ENCODE measurements around the gene CDYL.
A peak's percentile ranks its signal among the peaks of the same experiment; 100 is the strongest.

The CDYL gene

DNA sequence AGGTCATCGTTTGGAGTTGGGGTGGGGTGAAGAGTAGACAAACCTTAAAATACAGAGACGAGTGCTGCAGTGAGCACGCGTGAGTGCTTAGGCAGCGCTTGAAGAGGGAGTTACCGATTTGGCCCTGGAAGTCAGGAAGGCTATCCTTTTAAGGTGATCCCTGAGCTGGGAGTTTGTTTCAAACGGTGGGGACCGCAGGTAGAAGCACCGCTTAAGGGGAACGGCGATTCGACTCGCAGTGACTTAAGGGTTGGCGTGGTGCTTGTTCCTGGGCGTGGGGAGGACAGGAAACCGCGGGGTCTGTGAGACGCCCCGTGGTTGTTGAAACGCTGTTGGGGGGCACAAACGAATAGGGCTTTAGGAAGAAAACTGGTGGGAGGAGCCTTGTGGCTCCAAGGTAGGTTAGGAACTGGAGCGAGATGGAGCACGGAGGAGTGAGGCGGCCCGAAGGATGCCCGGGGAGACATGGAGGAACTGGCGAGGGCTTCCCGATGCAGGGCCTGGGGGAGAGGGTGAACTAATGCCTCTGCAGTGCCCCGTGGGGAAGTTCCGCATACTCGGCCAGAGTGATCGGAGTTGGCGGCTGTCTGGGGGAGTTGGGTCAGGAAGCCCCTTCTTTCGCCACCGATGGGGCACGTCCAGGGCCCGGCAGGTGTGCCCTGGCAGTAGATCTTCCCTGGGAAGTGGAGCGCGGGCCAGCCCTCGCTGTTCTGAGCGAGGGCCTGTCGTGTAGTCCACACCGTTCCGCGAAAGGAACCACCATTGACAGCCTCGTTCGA, 1.3 kb upstream of the CDYL start:
- DNase-seq (ENCODE audit: low spot score): no peak

DNA sequence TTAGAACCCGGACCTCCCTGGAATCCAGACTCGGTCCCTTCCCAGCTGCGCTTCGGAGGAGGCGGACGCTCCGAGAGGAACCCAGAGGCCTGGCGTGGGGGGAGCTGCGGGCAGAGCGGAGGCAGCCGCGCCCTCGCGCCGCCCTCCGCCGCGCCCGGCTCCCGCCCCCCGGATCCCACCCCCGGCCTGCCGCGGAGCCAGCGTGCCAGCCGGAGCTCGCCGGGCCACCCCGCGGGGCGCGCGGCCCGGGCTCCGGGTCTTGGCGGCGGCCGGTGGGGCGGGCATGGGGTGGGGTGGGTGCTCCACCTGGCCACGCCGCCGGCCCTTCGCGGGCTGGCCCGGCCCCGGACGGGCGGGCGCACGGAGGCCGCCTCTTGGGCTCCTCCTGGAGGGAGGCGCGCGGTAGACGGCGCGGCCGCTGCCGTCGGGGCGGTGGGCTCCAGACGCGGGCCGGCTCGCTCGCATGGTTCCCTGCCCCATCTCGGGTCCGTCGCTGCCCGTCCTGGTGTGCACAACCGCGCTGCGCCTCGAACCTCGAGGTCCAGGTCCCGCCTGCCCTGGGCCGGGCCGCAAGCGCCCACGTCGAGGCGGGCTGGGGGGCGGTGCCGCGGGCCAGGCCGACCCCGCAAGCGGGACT, 592 bp upstream of the CDYL start:
- DNase-seq (ENCODE audit: low spot score): peak; percentile 90

DNA sequence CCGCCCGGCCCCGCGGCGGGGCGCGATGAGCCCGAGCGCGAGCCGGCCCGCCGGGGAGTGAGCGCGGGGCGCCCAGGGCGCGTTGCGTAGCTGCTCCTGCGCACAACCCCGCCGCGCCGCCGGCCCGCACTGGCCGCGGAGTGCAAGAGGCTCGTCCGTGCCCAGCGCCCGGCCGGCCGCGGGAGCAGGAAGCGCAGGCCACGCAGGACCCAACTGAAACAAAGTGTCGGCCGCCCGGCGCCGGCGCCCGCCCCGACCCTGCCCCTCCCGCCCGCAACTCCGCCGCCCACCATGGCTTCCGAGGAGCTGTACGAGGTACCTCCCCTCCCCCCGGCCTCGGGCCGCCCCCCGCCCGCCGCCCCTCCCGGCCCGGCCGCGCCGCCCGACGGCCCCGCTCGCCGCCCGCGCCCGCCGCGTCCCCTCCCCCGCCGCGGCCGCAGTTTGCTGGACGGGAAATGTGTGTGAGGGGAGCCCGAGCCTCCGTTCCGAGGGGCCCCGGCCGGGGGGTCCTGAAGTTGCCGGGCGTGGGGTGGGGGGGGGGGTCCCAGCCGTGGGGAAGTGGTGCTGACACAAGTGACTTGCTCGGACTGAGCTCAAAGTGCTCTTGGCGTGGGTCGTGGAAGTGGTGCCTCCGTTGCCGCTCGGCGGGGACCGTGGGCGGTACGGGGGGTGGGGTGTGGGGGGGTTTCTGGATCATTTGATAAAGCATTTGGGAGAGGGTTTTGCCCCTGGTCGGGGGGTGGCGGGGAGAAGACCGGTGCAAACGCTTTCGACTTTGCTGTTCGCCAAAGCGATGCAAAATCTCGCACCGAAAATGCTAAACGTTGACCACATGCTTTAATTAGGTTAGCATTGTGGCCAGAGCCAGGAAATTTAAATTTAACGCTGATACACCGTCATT, 539 bp downstream of the CDYL start:
- peak; percentile 80 for DNase-seq (ENCODE audit: low spot score)

DNA sequence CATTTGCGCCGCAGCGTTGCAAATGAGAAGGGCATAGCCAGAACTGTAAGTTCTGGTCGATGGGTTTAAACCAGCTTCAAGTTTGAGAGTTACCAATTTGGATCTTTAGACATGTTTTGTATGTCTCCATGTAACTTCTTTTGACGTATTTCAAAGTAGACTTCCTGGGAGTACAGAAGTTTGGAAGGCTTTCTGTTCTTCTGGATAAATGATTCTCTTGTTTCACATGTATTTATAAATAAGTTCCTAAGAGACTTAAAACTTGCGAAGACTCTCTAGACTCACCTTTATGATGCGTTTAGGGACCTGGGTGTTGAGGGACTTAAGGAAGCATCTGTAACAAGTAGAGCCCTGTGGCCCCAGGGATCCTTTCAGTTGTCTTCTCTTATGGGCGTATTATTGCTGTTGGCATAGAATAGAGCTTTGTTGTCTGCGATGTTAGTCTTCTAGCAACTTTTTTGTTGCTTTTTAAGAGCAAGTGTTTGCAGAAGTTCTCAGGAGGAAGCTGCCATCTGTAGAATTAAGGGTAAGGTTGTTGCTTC, 1.3 kb downstream of the CDYL start:
- DNase-seq (ENCODE audit: low spot score): no peak

DNA sequence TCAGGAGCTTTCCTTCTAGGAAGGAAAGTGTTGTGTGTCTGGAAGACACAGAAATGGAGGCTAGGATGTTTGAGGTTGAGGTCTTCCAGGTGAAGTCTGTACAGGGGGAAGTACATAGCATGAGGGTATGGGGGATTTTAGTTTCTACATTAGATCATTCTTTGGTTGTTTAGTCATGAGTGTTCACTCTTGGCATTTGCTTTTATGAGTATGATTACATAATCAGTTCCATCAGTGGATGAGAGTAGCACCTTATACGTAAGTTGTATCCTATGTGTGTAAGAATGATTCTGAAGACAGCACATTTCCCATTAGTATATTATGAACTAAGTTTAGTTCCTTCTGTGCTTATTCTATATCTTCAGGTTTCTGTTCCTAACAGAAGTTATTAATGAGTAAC, 1.9 kb downstream of the CDYL start:
- no peak for DNase-seq (ENCODE audit: low spot score)

DNA sequence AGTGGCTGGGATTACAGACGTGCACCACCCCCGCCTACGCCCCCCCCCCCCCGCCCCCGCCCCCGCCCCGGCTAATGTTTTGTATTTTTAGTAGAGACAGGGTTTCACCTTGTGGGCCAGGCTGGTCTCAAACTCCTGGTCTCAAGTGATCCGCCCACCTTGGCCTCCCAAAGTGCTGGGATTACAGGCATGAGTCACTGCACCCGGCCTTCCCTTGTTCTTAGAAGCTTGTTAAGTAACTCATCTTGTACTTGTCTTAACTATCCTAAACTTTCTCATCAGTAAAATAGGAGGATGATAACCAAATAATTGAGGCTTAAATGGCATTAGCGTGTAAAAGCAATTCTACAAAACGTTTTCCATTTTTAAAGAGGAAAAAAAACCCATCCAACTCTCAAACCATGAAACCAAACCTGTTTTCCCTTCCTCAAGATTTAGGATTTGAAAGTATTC, 4.2 kb downstream of the CDYL start:
- no peak for DNase-seq (ENCODE audit: low spot score)

DNA sequence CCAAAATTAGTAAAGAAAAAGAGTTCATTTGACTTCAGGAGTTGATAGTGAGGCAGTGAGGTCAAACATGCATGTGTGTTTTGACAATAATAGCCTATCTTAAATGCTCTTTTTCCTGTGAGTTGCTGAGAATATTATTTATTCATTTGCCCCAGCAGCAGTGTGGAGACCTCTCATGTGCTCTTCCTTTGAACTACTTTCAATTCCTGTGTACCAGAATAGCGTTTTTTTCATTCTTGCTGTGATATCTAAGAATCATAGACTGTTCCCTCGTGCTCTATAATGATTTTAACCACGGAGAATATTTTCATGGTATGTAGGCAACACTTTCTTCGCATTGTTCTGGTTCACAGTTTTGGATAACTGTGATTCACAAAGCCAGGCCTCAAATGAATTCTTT, 5.2 kb downstream of the CDYL start:
- DNase-seq (ENCODE audit: low spot score): no peak

DNA sequence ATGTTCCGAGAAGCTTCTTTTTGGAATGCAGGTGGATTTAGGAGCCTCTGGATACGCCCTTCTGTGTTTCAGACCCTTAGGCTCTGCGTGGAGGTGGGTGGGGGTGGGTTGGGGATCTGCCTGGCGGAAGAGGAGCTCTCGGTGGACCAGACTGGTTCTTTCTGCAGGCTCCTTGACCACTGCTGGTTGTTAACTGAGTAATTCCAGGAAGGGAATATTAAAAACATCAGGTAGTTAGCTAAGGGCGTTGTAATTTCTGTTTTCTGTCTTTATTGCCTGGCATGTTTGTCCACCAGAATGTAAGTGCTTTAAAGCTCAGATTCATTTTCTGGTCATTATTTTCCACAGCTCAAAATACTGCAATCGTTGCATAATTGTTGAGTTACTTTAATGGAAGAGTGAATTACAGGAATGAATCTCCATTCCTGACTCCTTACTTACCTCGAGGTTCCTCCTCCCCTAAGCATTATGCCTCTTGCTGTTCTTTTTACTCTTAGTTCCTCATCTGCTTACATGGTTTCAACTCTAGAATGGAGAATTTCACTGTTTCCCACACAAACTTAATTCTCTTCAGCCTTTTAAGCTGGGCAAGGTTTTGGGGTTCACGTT, 5.9 kb downstream of the CDYL start:
- no peak for DNase-seq (ENCODE audit: low spot score)

DNA sequence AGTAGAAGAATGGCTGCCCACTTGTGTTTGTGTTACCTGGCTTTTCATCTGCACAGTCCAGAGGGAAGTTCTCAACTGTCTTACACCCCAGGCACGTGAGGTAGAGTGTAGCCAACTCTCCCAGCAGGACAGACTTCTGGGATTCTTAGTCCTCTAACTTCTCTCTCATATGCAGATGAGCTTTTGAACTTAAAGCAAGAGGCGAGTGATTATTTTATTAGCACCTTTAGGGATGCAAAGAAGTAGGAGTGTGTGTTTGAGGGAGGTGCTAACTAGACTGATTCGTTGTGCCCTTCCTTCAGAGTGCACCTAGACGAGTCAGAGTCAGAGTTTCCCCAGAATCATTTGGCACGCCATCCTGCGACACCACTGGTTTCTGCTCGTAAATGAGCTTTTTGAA, 10.8 kb downstream of the CDYL start:
- DNase-seq (ENCODE audit: low spot score): no peak

DNA sequence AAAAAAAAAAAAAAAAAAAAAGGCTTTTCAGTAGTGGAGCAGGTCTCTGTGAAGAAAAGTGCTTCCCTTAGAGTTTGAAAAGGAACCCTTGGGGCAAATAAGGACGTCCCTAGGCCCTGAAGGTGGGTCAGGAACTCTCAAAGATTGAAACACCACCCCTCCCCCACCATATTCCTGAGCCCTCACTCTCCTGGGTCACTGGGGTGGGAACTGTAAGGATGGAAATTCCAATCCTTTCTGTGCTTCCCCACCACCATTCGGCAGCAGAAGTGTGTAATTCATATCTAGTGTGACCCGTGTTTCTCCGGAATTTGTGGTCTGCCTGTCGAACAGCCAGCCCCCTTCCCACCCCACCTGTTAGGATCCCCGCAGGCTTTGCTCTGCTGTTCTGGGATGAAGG, 12.3 kb downstream of the CDYL start:
- DNase-seq (ENCODE audit: low spot score): no peak

DNA sequence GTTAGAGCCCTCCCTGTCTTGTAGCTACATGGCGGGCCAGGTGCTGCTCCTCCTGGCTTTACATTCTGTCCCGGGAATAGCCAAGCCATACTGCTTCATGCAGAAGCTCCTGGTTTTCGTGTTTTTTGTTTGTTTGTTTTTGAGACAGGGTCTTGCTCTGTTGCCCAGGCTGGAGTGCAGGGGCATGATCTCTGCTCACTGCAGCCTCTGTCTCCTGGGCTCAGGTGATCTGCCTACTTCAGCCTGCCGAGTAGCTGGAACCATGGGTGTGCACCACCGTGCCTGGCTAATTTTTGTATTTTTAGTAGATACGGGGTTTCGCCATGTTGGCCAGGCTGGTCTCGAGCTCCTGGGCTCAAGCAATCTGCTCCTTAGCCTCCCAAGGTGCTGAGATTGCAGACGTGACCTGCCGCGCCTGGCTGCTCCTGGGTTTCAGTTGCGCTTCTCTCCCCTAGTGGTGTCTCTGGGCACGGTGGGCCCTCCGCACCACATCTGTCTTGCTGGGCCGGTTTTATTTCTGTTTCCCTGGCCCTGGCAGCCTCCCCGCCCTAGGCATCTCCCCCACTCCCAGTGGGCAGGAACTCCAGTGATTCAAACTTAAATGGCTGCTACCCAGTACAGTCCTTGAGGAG, 12.9 kb downstream of the CDYL start:
- DNase-seq (ENCODE audit: low spot score): no peak

DNA sequence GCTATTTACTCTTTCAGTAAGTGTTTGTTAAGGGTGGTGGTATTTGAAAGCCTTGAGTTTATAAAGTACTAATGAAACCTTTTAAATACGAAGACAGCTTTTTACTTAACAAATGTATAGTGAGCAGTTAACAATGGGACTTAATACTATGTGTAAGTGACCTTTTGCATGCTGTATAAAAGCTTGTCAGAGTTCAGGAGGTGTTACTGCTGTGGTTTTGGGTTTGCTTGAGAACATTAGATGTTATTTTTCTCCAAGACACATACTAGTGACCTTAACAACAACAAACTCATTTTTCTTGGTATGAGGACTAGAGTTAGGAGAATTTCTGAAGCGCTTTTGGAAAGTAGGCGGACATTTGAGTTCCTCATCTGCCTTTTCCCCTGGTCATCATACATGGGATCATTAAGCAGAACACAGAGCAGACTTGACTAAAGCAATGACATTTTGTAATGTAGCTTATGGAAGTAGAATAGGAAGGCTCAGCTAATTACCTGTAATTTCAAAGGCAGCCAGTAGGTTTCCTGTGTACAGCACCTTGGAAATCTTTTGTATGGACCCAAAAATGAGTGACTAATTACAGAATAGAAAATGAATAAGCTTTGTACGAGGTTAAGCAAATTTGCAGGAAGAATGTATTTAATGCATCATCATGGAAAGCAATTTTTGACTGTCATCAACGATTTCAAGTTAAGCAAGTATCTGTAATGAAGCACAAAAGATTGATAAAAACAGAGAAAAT, 14.1 kb downstream of the CDYL start:
- no peak for DNase-seq (ENCODE audit: low spot score)

DNA sequence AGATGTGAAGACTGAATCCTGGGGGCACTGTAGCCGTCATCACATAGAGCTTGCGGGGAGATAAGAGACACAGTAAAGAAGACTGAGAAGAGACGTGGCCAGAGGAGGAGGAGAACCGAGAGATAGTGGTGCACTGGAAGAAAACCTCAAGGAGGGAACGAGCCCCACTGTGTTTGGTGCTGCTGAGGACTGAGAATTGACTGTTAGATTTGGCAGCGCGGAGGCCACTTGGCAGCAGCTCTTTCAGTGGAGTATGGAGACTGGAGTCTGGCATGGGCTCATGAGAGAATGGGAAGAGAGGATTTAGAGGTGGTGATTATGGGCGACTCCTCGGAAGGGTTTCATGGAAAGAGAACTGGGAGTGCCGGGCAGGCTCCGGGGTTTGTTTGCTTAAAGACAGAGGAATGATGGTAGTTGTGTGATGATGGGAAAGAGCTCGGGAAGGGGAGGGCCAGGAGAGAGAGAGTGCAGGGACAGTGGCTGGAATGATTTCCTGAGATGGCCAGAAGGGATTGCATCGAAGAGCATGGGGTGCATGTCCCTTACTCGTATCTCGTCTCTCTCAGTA, 18.0 kb downstream of the CDYL start:
- DNase-seq (ENCODE audit: low spot score): no peak

DNA sequence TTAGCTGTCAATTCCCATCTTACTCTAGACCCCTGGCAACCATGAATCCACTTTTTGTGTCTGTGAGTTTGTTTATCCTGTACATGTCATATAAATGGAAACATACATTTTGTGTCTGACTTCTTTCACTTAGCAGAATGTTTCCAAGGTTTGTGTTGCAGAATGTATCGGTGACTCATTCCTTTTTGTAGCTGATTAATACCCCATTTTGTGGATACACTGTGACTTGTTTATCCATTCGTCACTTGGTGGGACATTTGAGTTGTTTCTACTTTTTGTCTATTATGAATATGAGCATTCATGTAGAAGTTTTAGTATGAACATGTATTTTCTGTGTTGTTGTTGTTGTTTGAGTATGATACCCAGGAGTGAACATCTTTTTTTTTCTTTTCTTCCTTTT, 21.4 kb downstream of the CDYL start:
- no peak for DNase-seq (ENCODE audit: low spot score)

DNA sequence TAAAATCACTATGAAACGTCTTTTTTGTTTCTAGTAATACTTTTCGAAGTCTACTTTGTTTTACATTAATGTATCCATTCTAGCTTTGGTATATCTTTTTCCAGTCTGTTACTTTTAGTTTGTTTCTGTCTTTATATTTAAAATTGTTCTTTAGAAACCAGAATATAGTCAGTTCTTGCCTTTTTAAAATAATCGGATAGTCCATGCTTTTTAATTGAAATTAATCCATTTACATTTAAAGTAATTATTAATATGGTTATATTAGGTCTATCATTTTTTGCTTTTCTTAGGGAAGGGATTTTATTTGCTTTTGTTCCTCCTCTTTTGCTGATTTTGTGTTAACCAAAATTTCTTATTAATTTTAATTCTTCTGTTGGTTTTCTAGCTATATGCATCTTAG, 23.7 kb downstream of the CDYL start:
- no peak for DNase-seq (ENCODE audit: low spot score)

DNA sequence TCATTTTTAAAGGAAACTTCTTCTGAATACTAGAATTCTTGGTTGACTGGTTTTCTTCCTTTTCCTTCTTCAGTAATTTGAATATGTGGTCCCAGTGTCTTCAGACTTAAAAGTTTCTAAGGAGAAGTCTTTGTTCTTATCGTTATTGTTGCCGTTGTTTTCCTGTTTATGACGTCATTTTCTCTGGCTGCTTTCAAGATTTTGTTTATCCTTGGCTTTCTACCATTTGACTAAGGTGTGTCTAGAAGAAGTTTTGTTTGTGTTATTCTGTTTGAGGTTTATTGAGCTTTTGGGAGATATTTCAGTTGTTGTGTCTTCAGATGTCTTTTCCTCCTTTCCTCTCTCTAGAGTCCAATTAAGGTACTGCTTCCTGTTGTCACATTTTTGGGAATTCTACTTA, 24.5 kb downstream of the CDYL start:
- no peak for DNase-seq (ENCODE audit: low spot score)

DNA sequence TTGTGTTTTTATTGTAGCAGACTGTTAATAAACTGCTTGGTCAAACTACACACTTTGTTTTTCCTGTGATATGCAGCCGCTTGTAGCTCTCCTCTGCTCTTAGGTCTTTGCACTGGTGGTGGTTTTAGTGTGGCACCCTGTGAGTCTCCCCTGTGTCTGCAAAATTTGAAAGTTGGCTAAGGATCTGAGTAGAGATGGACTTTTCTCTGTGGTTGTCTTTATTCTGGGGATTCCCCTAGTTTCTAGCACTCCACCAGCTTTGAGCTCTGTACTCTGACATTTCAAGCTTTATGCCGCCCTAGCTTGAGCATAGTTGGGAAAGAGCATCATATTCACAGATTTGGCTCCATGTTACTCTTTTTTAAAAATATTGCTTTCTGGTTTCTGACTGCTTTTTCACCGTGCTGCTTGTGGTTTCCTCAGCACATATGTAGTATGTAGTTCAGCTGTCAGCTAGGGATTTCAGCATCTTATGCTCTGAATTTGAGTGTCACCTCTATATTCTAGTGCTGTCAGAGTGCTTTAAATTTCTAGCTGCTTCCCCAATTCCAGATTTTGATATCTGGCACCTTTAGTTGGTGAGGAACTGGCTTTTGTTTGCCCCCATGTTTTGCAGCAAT, 25.4 kb downstream of the CDYL start:
- no peak for DNase-seq (ENCODE audit: low spot score)

DNA sequence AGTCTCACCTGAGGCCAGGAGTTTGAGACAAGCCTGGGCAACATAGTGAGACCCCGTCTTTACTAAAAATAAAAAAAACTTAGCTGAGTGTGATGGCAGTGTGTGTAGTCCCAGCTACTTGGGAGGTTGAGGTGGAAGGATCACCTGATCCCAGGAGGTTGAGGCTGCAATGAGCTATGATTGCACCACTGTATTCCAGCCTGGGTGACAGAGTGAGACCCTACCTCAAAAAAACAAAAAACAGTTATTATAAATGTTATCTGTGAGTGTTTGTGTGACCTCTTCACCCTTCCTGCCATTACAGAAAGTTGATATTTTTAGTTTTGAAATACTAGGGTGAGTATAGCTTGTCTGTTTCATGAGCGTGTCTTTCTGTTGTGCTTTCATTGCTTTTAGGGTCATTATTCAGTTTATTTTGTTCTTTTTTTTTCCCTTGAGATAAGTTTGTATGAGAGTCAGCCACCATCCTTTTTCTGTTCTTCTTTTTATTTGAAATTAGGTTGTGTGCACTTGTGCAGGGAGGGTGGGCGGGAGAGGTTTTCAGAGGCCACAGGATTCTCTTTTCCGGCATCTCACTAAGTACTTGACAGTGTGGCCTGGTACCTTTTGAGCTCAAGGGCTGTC, 26.2 kb downstream of the CDYL start:
- no peak for DNase-seq (ENCODE audit: low spot score)

DNA sequence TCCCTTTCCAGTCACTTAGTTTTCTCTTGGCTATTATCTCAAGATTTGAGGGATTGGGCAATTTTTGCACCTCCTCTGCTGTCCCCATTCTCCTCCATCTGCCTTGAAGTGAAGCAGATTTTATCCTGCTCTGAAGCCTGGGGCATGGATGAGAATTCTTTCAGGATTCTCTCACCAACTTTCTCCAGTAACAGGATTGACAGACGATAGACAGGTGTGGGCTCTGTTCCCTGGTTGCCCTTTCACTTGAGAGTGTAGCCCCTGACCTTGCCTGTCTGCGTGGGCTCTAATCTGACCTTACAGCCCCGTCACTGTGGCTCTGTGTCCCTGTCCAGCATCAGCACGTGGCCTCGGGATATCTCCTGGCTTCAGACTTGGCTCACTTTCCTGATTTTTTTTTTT, 27.1 kb downstream of the CDYL start:
- DNase-seq (ENCODE audit: low spot score): no peak

DNA sequence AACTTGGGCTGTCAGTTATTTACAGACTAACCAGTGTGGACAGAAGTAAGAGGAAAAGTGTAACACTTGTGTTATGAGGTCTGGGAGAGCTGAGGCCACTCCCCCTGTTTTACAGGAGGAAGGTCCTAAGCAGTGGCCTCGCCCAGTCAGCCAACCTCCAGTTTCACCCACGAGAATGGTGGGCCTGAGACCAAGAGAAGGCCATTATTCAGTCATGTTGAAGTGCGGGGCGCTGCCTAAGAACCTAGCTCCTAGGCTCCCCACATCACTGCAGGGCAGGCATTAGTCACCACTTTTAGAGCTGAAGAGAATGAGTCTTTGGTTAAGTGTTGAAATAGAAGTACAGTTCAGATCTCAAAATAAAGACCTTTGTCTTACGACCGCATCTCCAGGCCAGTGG, 27.9 kb downstream of the CDYL start:
- no peak for DNase-seq (ENCODE audit: low spot score)
